Esophagus muscularis mucosa (tissue), 3 donors: Measurements from ENCODE around the gene NFATC3.

ENCODE experiments used
- POLR2A ChIP-seq: fragments of 450-650 bp; IDR thresholded peaks from one replicate; pipeline ENCODE4 v1.6.1; 2017; ENCODE audit warnings: antibody characterized with exemption, moderate library complexity, mild to moderate bottlenecking, low read depth
- POLR2AphosphoS5 ChIP-seq, 2 donors: sonication (generic); formaldehyde crosslinking; IDR thresholded peaks; one replicate each; pipeline ENCODE4 v1.6.1; 2017; ENCODE audit warnings: antibody characterized with exemption in 2 of 2
- TF ChIP-seq, protein P1 (sequence below), 3 experiments: fragments of 200-600 bp in 2 of 3; fragments of 450-650 bp in 1 of 3; sonication (generic) in 2 of 3; IDR thresholded peaks; one replicate each; pipeline ENCODE4 v1.5.1; 2017 to 2019; ENCODE audit warnings: antibody characterized with exemption in 3 of 3, mild to moderate bottlenecking in 2 of 3, moderate library complexity in 1 of 3

DNA sequence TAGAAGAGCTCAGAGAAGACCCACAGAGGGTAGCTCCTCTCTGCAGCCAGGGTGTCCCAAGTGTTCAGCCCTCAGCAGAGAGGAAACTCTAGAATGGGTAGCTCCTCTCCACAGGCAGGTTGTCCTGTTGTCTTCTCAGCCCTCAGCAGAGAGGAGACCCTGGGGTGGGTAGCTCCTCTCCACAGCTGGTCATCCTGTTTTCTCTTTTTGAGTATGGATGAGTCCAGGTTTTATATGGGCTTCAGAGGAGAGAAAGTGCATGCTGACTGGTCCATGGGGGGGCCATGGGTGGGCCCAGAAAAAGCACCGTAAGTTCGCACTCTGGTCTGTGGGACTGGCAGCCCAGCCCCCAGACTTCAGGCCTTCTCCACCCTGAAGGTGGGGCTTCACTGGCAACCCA lies 102.3 kb downstream of the NFATC3 start:
- TF ChIP-seq, protein P1, sequence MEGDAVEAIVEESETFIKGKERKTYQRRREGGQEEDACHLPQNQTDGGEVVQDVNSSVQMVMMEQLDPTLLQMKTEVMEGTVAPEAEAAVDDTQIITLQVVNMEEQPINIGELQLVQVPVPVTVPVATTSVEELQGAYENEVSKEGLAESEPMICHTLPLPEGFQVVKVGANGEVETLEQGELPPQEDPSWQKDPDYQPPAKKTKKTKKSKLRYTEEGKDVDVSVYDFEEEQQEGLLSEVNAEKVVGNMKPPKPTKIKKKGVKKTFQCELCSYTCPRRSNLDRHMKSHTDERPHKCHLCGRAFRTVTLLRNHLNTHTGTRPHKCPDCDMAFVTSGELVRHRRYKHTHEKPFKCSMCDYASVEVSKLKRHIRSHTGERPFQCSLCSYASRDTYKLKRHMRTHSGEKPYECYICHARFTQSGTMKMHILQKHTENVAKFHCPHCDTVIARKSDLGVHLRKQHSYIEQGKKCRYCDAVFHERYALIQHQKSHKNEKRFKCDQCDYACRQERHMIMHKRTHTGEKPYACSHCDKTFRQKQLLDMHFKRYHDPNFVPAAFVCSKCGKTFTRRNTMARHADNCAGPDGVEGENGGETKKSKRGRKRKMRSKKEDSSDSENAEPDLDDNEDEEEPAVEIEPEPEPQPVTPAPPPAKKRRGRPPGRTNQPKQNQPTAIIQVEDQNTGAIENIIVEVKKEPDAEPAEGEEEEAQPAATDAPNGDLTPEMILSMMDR (IDR thresholded peaks at IDR 0.05) = no peak
- TF ChIP-seq POLR2A (no peak), POLR2AphosphoS5 (IDR thresholded peaks at IDR 0.05) (no peak)
